Tibial nerve (tissue), 4 donors: Measurements from ENCODE around the gene UBE2G1. TPM values are rescaled to one million over a fixed set of nuclear protein-coding genes. Genes with fewer than 3 reads are reported as not detected.

Experiments
- DNase-seq, 2 donors: peaks; one replicate each; pipeline ENCODE4 v3.0.0-alpha.2; 2019; ENCODE audit warnings: low spot score in 2 of 2
- H3K27ac ChIP-seq, 4 donors: fragments of 200-600 bp; sonication (generic) in 3 of 4; one replicate each; pipeline ENCODE4 v1.5.1; 2017 to 2019; ENCODE audit warnings: mild to moderate bottlenecking in 1 of 4
- H3K27me3 ChIP-seq, 2 donors: fragments of 200-600 bp; sonication (generic) in 1 of 2; one replicate each; pipeline versions ENCODE4 v1.5.1 to v1.6.0; 2017 to 2019
- H3K36me3 ChIP-seq, 3 donors: fragments of 200-600 bp; sonication (generic); one replicate each; pipeline ENCODE4 v1.5.1; 2018 to 2019
- H3K4me1 ChIP-seq, 4 donors: fragments of 200-600 bp; sonication (generic) in 3 of 4; one replicate each; pipeline ENCODE4 v1.5.1; 2017 to 2019
- H3K4me3 ChIP-seq, 4 donors: fragments of 200-600 bp; sonication (generic) in 3 of 4; one replicate each; pipeline ENCODE4 v1.5.1; 2017 to 2019; ENCODE audit warnings: mild to moderate bottlenecking in 1 of 4, moderate library complexity in 1 of 4
- H3K9me3 ChIP-seq, 4 donors: fragments of 200-600 bp; sonication (generic) in 3 of 4; one replicate each; pipeline ENCODE4 v1.5.1; 2017 to 2019
- EP300 ChIP-seq, 2 donors: sonication (generic); formaldehyde crosslinking; IDR thresholded peaks; one replicate each; pipeline ENCODE4 v1.6.1; 2017; ENCODE audit warnings: antibody characterized with exemption in 2 of 2, mild to moderate bottlenecking in 1 of 2
- POLR2A ChIP-seq, 2 donors: fragments of 450-650 bp; IDR thresholded peaks; one replicate each; pipeline ENCODE4 v1.6.1; 2017; ENCODE audit warnings: antibody characterized with exemption in 2 of 2, mild to moderate bottlenecking in 2 of 2, moderate library complexity in 2 of 2
- WGBS, 2 donors: methylation state at CpG; one replicate each; pipeline ENCODE4 v1.1.5; 2018; 5-methylcytosine and 5-hydroxymethylcytosine counted together
- total RNA-seq, 4 donors: library from RNA; depleted of rRNA; stranded (reverse); fragments of >200 nt; gene quantifications; one replicate each; pipeline ENCODE4 v1.1.0, GENCODE V29; 2016
- TF ChIP-seq, protein P1 (sequence below), 5 experiments: fragments of 200-600 bp in 3 of 5; fragments of 450-650 bp in 2 of 5; sonication (generic) in 3 of 5; IDR thresholded peaks; one replicate each; pipeline ENCODE4 v1.5.1; 2016 to 2019; ENCODE audit warnings: antibody characterized with exemption in 5 of 5, mild to moderate bottlenecking in 3 of 5, moderate library complexity in 2 of 5

The UBE2G1 gene
- total RNA-seq, 4 donors from 2014 or later = 30.4 to 50.7 (median 38.3) TPM

DNA sequence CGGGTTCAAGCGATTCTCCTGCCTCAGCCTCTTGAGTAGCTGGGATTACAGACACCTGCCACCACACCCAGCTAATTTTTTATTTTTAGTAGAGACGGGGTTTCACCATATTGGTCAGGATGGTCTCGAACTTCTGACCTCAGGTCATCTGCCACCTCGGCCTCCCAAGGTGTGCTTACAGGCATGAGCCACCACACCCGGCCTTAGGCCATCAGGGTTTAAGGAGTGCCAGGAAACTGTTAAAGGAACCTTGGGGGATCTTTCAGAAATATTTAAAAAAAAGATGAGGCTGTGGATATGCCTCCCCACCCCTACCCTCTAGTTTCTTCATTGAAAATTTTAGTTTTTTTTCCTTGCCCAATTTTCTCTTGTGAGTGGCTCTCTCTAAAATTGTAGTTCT is 31.4 kb upstream of the UBE2G1 start:
- no peak overlapping the region for H3K4me3 ChIP-seq
- no peaks in the 10 kb centered on the region for H3K36me3 ChIP-seq
- no peak for DNase-seq
- H3K27ac ChIP-seq = no peak overlapping the region
- no peaks in the 10 kb centered on the region for H3K9me3 ChIP-seq
- H3K4me1 ChIP-seq = no peaks in the 10 kb centered on the region
- TF ChIP-seq, protein P1, sequence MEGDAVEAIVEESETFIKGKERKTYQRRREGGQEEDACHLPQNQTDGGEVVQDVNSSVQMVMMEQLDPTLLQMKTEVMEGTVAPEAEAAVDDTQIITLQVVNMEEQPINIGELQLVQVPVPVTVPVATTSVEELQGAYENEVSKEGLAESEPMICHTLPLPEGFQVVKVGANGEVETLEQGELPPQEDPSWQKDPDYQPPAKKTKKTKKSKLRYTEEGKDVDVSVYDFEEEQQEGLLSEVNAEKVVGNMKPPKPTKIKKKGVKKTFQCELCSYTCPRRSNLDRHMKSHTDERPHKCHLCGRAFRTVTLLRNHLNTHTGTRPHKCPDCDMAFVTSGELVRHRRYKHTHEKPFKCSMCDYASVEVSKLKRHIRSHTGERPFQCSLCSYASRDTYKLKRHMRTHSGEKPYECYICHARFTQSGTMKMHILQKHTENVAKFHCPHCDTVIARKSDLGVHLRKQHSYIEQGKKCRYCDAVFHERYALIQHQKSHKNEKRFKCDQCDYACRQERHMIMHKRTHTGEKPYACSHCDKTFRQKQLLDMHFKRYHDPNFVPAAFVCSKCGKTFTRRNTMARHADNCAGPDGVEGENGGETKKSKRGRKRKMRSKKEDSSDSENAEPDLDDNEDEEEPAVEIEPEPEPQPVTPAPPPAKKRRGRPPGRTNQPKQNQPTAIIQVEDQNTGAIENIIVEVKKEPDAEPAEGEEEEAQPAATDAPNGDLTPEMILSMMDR (IDR thresholded peaks at IDR 0.05) = no peak
- TF ChIP-seq EP300 (IDR thresholded peaks at IDR 0.05) = no peak
- no peak for TF ChIP-seq POLR2A (IDR thresholded peaks at IDR 0.05)
- 90 to 93% methylated on average over 6 of the region's 6 CpGs for WGBS, 2 donors
- H3K27me3 ChIP-seq = peaks cover 0 to 10% of the 10 kb centered on the region in 2 donors

DNA sequence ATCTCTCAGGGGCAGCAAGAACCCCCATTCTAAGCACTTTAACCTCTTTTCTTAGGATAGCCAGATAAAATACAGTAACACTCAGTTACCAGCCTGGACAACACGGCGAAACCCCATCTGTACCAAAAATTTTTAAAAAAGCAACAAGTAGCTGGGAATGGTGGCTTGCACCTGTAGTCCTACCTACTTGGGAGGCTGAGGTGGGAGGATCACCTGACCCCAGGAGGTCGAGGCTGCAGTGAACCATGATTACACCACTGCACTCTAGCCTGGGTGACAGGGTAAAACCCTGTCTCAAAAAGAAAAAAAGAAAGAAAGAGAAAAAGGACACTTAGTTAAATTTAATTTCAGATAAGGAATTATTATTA is 28.6 kb upstream of the UBE2G1 start:
- no peaks in the 10 kb centered on the region for H3K9me3 ChIP-seq

GRCh38 chr17:4394208-4395110 is 28.0 kb upstream of the UBE2G1 start:
- TF ChIP-seq POLR2A (IDR thresholded peaks at IDR 0.05) = no peak
- TF ChIP-seq, protein P1 (IDR thresholded peaks at IDR 0.05) = no peak
- no peak for TF ChIP-seq EP300 (IDR thresholded peaks at IDR 0.05)
- no peak overlapping the region for H3K4me3 ChIP-seq
- H3K27me3 ChIP-seq = peaks cover 0 to 13% of the 10 kb centered on the region in 2 donors
- no peaks in the 10 kb centered on the region for H3K36me3 ChIP-seq
- no peak for DNase-seq
- no peak overlapping the region for H3K27ac ChIP-seq
- 79 to 86% methylated on average over 4 to 5 of the region's 5 CpGs for WGBS, 2 donors
- H3K9me3 ChIP-seq = no peaks in the 10 kb centered on the region
- no peaks in the 10 kb centered on the region for H3K4me1 ChIP-seq

More for the DNA sequence above, 28.6 kb upstream of the UBE2G1 start:
- Histone ChIP-seq H3K4me1 (no peaks in the 10 kb centered on the region), H3K36me3 (no peaks in the 10 kb centered on the region), H3K4me3 (no peak overlapping the region), H3K27ac (no peak overlapping the region), H3K27me3 (peaks cover 0 to 13% of the 10 kb centered on the region in 2 donors)
- 89 to 90% methylated on average over 3 of the region's 3 CpGs for WGBS, 2 donors
- TF ChIP-seq EP300 (IDR thresholded peaks at IDR 0.05) = no peak
- no peak for TF ChIP-seq POLR2A (IDR thresholded peaks at IDR 0.05)
- TF ChIP-seq, protein P1 (IDR thresholded peaks at IDR 0.05) = no peak
- no peak for DNase-seq

DNA sequence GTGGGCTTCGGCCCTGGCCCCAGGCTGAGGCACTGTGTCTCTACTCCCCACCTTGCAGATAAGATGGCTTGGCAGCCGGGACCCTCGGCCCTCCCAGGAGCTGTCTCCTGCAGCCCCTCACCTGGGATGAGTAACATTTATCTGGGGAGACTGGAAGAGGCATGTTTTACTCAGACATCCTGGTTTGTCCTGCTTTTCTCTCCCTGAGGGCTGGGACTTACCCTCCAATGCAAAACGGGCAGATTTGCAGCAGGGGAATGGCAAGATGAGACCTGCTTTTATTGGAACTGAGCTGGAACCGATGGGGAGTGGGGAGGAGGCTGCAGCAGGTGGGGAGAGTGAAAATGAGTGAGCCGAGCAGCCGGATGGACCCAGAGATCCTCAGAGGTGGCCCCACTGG is 27.3 kb upstream of the UBE2G1 start:
- Histone ChIP-seq H3K36me3 (no peaks in the 10 kb centered on the region), H3K4me1 (no peaks in the 10 kb centered on the region), H3K4me3 (no peak overlapping the region), H3K27me3 (peaks cover 0 to 13% of the 10 kb centered on the region in 2 donors), H3K27ac (no peak overlapping the region), H3K9me3 (no peaks in the 10 kb centered on the region)
- 55 to 67% methylated on average over 6 to 7 of the region's 7 CpGs for WGBS, 2 donors
- TF ChIP-seq EP300 (IDR thresholded peaks at IDR 0.05) = no peak
- TF ChIP-seq POLR2A (IDR thresholded peaks at IDR 0.05) = no peak
- TF ChIP-seq, protein P1 (IDR thresholded peaks at IDR 0.05) = no peak
- no peak for DNase-seq

DNA sequence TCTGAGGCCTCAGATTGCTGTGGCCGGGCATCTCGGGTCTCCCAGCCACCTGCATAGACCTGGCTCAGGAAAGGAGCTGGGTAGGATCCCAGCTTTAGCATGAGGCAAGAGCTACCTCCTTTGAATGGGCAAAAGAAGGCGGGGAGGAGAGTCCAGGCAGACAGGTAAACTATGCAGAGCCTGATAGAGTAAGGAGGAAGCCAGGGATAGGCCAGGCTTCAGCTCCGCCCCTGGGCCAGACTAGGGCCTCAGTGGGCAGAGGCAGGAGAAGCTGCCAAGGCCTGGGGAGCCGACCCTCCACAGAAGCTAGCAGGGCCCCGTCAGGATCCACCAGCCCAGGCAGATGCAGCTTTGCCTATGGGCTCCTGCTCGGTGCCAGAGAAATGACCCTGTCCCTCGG is 22.6 kb upstream of the UBE2G1 start:
- no peak for DNase-seq
- H3K36me3 ChIP-seq = no peaks in the 10 kb centered on the region
- TF ChIP-seq POLR2A (IDR thresholded peaks at IDR 0.05) (no peak), EP300 (IDR thresholded peaks at IDR 0.05) (no peak)
- no peaks in the 10 kb centered on the region for H3K9me3 ChIP-seq
- H3K4me1 ChIP-seq = no peaks in the 10 kb centered on the region
- no peak overlapping the region for H3K4me3 ChIP-seq
- 62 to 72% methylated on average over 8 of the region's 8 CpGs for WGBS, 2 donors
- peaks cover 0 to 13% of the 10 kb centered on the region in 2 donors for H3K27me3 ChIP-seq
- no peak overlapping the region for H3K27ac ChIP-seq
